ENCODE data around the gene RTN4. TPM values are rescaled to one million over a fixed set of nuclear protein-coding genes. Genes with fewer than 3 reads are reported as not detected.
"Not testable (repeated sequence)": the region's sequence is repeated elsewhere in the genome, so short reads cannot be mapped to it uniquely, and the experiment has no call there.

RTN4 gene
- total and polyA plus RNA-seq, 5 donors: 183 to 283 (median 243) TPM

GRCh38 chr2:55073000-55073983 is 23.0 kb upstream of the RTN4 start:
- intact Hi-C loops (cut with DNase I): no loop called here
- Histone ChIP-seq H3K27ac (ENCODE audit: low read length) (no peak overlapping the region), H3K4me3 (ENCODE audit: low read length) (no peak overlapping the region), H3K27me3 (ENCODE audit: control insufficient read depth, insufficient read depth) (no peaks in the 10 kb centered on the region), H3K9me3 (ENCODE audit: control insufficient read depth, low read length) (no peaks in the 10 kb centered on the region), H3K4me1 (ENCODE audit: control insufficient read depth, insufficient read depth, low read length) (no peaks in the 10 kb centered on the region)
- ATAC-seq (no peak), DNase-seq (no peak)
- 57% methylated on average over 6 of the region's 6 CpGs for WGBS

- intact Hi-C loops (cut with DNase I): no loop called here
- DNase-seq: no peak
- Histone ChIP-seq H3K27ac (ENCODE audit: low read length) (no peak overlapping the region), H3K27me3 (ENCODE audit: control insufficient read depth, insufficient read depth) (no peaks in the 10 kb centered on the region), H3K9me3 (ENCODE audit: control insufficient read depth, low read length) (no peaks in the 10 kb centered on the region), H3K4me1 (ENCODE audit: control insufficient read depth, insufficient read depth, low read length) (no peaks in the 10 kb centered on the region), H3K4me3 (ENCODE audit: low read length) (no peak overlapping the region)
- WGBS: 96% methylated on average over 6 of the region's 6 CpGs
- ATAC-seq: no peak
Observed at GRCh38 chr2:55063713-55064323, 13.6 kb upstream of the RTN4 start.

GRCh38 chr2:55063226-55063625 is 13.0 kb upstream of the RTN4 start:
- WGBS: 93% methylated on average over 6 of the region's 6 CpGs
- Histone ChIP-seq H3K4me3 (ENCODE audit: low read length) (no peak overlapping the region), H3K27ac (ENCODE audit: low read length) (no peak overlapping the region), H3K4me1 (ENCODE audit: control insufficient read depth, insufficient read depth, low read length) (no peaks in the 10 kb centered on the region), H3K9me3 (ENCODE audit: control insufficient read depth, low read length) (no peaks in the 10 kb centered on the region), H3K27me3 (ENCODE audit: control insufficient read depth, insufficient read depth) (no peaks in the 10 kb centered on the region)
- ATAC-seq: no peak
- DNase-seq: no peak
- intact Hi-C loops (cut with DNase I): no loop called here

GRCh38 chr2:55062754-55063153 is 12.5 kb upstream of the RTN4 start:
- no peak overlapping the region for H3K27ac ChIP-seq (ENCODE audit: low read length)
- H3K4me1 ChIP-seq (ENCODE audit: control insufficient read depth, insufficient read depth, low read length): no peaks in the 10 kb centered on the region
- intact Hi-C loops (cut with DNase I): no loop called here
- 81% methylated on average over 1 of the region's 1 CpG for WGBS
- no peak for DNase-seq
- H3K4me3 ChIP-seq (ENCODE audit: low read length): no peak overlapping the region
- H3K27me3 ChIP-seq (ENCODE audit: control insufficient read depth, insufficient read depth): no peaks in the 10 kb centered on the region
- no peaks in the 10 kb centered on the region for H3K9me3 ChIP-seq (ENCODE audit: control insufficient read depth, low read length)
- ATAC-seq: no peak

GRCh38 chr2:55061523-55062344 is 11.5 kb upstream of the RTN4 start:
- ATAC-seq (no peak), DNase-seq (no peak)
- Histone ChIP-seq H3K27ac (ENCODE audit: low read length) (no peak overlapping the region), H3K4me1 (ENCODE audit: control insufficient read depth, insufficient read depth, low read length) (no peaks in the 10 kb centered on the region), H3K4me3 (ENCODE audit: low read length) (no peak overlapping the region), H3K27me3 (ENCODE audit: control insufficient read depth, insufficient read depth) (no peaks in the 10 kb centered on the region), H3K9me3 (ENCODE audit: control insufficient read depth, low read length) (no peaks in the 10 kb centered on the region)
- 91% methylated on average over 25 of the region's 25 CpGs for WGBS
- intact Hi-C loops (cut with DNase I): no loop called here

- 82% methylated on average over 4 of the region's 4 CpGs for WGBS
- no peaks in the 10 kb centered on the region for H3K4me1 ChIP-seq (ENCODE audit: control insufficient read depth, insufficient read depth, low read length)
- H3K27ac ChIP-seq (ENCODE audit: low read length): no peak overlapping the region
- intact Hi-C loops (cut with DNase I): no loop called here
- no peaks in the 10 kb centered on the region for H3K9me3 ChIP-seq (ENCODE audit: control insufficient read depth, low read length)
- DNase-seq: no peak
- no peaks in the 10 kb centered on the region for H3K27me3 ChIP-seq (ENCODE audit: control insufficient read depth, insufficient read depth)
- ATAC-seq: no peak
- no peak overlapping the region for H3K4me3 ChIP-seq (ENCODE audit: low read length)
Observed at GRCh38 chr2:55059793-55060192, 9.5 kb upstream of the RTN4 start.

GRCh38 chr2:55057474-55057873 is 7.2 kb upstream of the RTN4 start:
- no peak for ATAC-seq

GRCh38 chr2:55056024-55056521 is 5.8 kb upstream of the RTN4 start:
- ATAC-seq (no peak), DNase-seq (no peak)
- Histone ChIP-seq H3K27ac (ENCODE audit: low read length) (no peak overlapping the region), H3K9me3 (ENCODE audit: control insufficient read depth, low read length) (no peaks in the 10 kb centered on the region), H3K4me3 (ENCODE audit: low read length) (no peak overlapping the region), H3K27me3 (ENCODE audit: control insufficient read depth, insufficient read depth) (no peaks in the 10 kb centered on the region), H3K4me1 (ENCODE audit: control insufficient read depth, insufficient read depth, low read length) (no peaks in the 10 kb centered on the region)
- 85% methylated on average over 9 of the region's 9 CpGs for WGBS
- intact Hi-C loops (cut with DNase I): no loop called here

More at GRCh38 chr2:55057474-55057873, 7.2 kb upstream of the RTN4 start:
- Histone ChIP-seq H3K4me3 (ENCODE audit: low read length) (no peak overlapping the region), H3K27ac (ENCODE audit: low read length) (no peak overlapping the region), H3K4me1 (ENCODE audit: control insufficient read depth, insufficient read depth, low read length) (no peaks in the 10 kb centered on the region), H3K9me3 (ENCODE audit: control insufficient read depth, low read length) (no peaks in the 10 kb centered on the region), H3K27me3 (ENCODE audit: control insufficient read depth, insufficient read depth) (no peaks in the 10 kb centered on the region)
- intact Hi-C loops (cut with DNase I): no loop called here
- WGBS: 91% methylated on average over 3 of the region's 3 CpGs
- DNase-seq: no peak

GRCh38 chr2:55054106-55054875 is 4.0 kb upstream of the RTN4 start:
- H3K4me1 ChIP-seq (ENCODE audit: control insufficient read depth, insufficient read depth, low read length): no peaks in the 10 kb centered on the region
- DNase-seq (no peak), ATAC-seq (no peak)
- H3K4me3 ChIP-seq (ENCODE audit: low read length): no peak overlapping the region
- no peak overlapping the region for H3K27ac ChIP-seq (ENCODE audit: low read length)
- H3K9me3 ChIP-seq (ENCODE audit: control insufficient read depth, low read length): no peaks in the 10 kb centered on the region
- no peaks in the 10 kb centered on the region for H3K27me3 ChIP-seq (ENCODE audit: control insufficient read depth, insufficient read depth)
- intact Hi-C loops (cut with DNase I): loop anchor here in 2 of 4 donors (5.0 kb wide), 2 partner anchors 38 to 48 kb away; no protein-coding TSS in a partner anchor
- WGBS: 96% methylated on average over 7 of the region's 7 CpGs

- not testable (repeated sequence) for H3K27ac ChIP-seq (ENCODE audit: low read length); H3K9me3 ChIP-seq (ENCODE audit: control insufficient read depth, low read length); H3K4me3 ChIP-seq (ENCODE audit: low read length); ATAC-seq; H3K27me3 ChIP-seq (ENCODE audit: control insufficient read depth, insufficient read depth); DNase-seq; H3K4me1 ChIP-seq (ENCODE audit: control insufficient read depth, insufficient read depth, low read length)
- intact Hi-C loops (cut with DNase I): loop anchor here in 2 of 4 donors (5.0 kb wide), 2 partner anchors 39 to 49 kb away; no protein-coding TSS in a partner anchor
- WGBS: 88% methylated on average over 4 of the region's 4 CpGs
Observed at GRCh38 chr2:55053225-55053624, 3.0 kb upstream of the RTN4 start.
